C4-2B (cell line): ENCODE measurements around the gene KRT38.

Source experiments
- H3K27ac ChIP-seq: fragments of 450-650 bp; 2 replicates; pipeline ENCODE4 v1.5.1; 2017
- ZFX ChIP-seq: fragments of 450-650 bp; IDR thresholded peaks from 2 replicates; pipeline ENCODE4 v1.6.1; 2017
- TF ChIP-seq, protein P1 (sequence below): fragments of 450-650 bp; conservative IDR thresholded peaks from 2 replicates; pipeline ENCODE4 v1.5.1; 2017; ENCODE audit warnings: mild to moderate bottlenecking

Gene KRT38

DNA sequence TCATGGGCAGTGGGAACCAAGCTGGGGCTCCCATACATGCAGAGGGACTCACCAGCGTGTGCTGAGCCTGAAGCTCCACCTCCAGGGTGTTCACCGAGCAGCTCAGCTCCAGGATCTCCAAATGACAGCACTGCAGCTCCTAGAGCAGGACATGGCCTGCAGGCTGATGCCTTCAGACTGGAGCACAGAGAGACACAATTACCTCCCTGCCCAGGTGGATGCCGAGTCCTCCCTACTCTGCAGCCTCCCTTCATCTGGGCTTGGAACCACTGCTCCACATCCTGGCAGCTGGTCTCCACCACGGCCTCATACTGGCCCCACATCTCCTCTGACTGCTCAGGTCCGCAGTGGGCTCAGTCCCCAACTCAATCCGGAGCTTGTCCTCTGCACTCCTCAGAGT, 8.2 kb upstream of the KRT38 start:
- no peak overlapping the region for H3K27ac ChIP-seq
- TF ChIP-seq ZFX, result no peak
- TF ChIP-seq, protein P1, sequence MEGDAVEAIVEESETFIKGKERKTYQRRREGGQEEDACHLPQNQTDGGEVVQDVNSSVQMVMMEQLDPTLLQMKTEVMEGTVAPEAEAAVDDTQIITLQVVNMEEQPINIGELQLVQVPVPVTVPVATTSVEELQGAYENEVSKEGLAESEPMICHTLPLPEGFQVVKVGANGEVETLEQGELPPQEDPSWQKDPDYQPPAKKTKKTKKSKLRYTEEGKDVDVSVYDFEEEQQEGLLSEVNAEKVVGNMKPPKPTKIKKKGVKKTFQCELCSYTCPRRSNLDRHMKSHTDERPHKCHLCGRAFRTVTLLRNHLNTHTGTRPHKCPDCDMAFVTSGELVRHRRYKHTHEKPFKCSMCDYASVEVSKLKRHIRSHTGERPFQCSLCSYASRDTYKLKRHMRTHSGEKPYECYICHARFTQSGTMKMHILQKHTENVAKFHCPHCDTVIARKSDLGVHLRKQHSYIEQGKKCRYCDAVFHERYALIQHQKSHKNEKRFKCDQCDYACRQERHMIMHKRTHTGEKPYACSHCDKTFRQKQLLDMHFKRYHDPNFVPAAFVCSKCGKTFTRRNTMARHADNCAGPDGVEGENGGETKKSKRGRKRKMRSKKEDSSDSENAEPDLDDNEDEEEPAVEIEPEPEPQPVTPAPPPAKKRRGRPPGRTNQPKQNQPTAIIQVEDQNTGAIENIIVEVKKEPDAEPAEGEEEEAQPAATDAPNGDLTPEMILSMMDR, result no peak

GRCh38 chr17:41448506-41448905, 7.7 kb upstream of the KRT38 start:
- no peak overlapping the region for H3K27ac ChIP-seq
- no peak for TF ChIP-seq ZFX
- TF ChIP-seq, protein P1, result no peak

DNA sequence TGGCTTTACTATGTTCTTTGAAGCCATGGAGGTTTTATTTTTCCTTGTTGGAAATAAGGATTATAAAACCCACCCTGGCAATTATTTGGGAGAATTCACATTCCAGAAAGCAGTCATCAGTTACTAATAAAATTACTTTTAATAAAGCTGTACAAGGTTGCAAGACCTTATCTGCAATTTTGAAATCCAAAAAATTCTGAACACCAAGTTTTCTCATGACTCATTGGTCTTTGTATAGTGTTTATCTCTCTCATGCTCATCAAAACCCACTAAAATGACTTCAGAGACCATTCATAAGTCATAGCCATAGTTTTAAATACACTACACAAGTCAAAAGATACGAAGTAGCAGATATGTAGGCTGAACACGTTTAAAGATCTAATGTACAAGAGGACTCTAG, 6.0 kb upstream of the KRT38 start:
- H3K27ac ChIP-seq, result no peak overlapping the region
- TF ChIP-seq, protein P1, result no peak
- no peak for TF ChIP-seq ZFX

- TF ChIP-seq ZFX, result no peak
- TF ChIP-seq, protein P1, result no peak
- H3K27ac ChIP-seq, result no peak overlapping the region
These were observed 3.9 kb upstream of the KRT38 start for GRCh38 chr17:41444640-41445039.

- TF ChIP-seq ZFX, result no peak
These were observed 3.4 kb upstream of the KRT38 start for GRCh38 chr17:41444186-41444585.

DNA sequence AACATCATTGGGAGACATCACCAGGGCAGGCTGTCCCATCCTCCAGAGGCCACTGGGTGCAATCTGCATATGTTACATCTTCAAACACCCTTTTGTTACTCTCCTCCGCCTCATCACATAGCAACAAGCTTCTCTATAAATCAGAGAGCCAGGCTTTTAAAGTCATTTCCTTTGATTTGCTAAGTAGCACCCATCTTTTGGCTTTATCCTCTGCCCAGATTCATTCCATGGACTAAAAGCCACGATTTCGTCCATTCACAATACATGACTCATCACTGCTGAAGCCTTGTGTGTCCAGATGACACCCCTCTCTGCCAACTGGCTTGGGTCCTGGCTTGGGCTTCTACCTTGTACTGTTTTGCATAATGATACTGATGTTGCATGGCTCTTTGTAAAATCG, 2.0 kb upstream of the KRT38 start:
- no peak overlapping the region for H3K27ac ChIP-seq
- TF ChIP-seq, protein P1, result no peak
- TF ChIP-seq ZFX, result no peak

More at GRCh38 chr17:41444186-41444585, 3.4 kb upstream of the KRT38 start:
- no peak overlapping the region for H3K27ac ChIP-seq

GRCh38 chr17:41439375-41439774, 1.4 kb downstream of the KRT38 start:
- H3K27ac ChIP-seq, result no peak overlapping the region
- TF ChIP-seq ZFX, result no peak
- TF ChIP-seq, protein P1, result no peak

DNA sequence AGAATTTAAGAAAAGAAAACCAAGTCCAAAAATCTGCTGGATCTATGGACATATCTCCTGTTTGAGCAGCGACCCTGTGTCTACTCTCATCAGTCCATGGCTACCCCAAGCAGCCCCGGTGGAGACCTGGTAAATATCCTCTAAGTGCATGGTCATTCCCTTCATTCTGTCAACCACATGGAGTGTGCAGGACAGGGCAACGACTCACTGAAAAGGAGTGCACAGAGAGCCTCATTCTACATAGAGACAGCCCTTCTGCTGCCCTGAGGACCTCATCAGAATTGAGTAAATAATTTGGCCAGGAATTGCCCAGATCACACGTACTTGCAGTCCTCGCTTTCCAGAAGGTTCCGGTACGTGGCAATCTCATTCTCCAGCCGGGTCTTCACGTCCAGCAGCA, 3.0 kb downstream of the KRT38 start:
- no peak for TF ChIP-seq ZFX
- TF ChIP-seq, protein P1, result no peak
- H3K27ac ChIP-seq, result no peak overlapping the region
